BLaER1 treated with 17β-estradiol and CSF1 and Interleukin-3, amounts not matched to agents 10 nM and 100 nM (cell line): ENCODE results near the gene LRFN5.

ENCODE experiments used
- H3K27ac ChIP-seq, 11 experiments: shearing (Covaris generic); formaldehyde crosslinking; 2 replicates each; pipeline ENCODE4 v1.8.1; 2022
- H3K27me3 ChIP-seq, 11 experiments: shearing (Covaris generic); formaldehyde crosslinking; 2 replicates each; pipeline ENCODE4 v1.8.1; 2022
- H3K36me3 ChIP-seq, 11 experiments: shearing (Covaris generic); formaldehyde crosslinking; 2 replicates each; pipeline ENCODE4 v1.8.1; 2022
- H3K4me1 ChIP-seq, 10 experiments: shearing (Covaris generic); formaldehyde crosslinking; 2 replicates each; pipeline ENCODE4 v1.8.1; 2022
- H3K4me2 ChIP-seq, 11 experiments: shearing (Covaris generic); formaldehyde crosslinking; 2 replicates each; pipeline ENCODE4 v1.8.1; 2022
- H3K4me3 ChIP-seq, 10 experiments: shearing (Covaris generic); formaldehyde crosslinking; 2 replicates each; pipeline ENCODE4 v1.8.1; 2022
- H3K9ac ChIP-seq, 11 experiments: shearing (Covaris generic); formaldehyde crosslinking; 2 replicates each; pipeline ENCODE4 v1.8.1; 2022
- H3K9me3 ChIP-seq, 11 experiments: shearing (Covaris generic); formaldehyde crosslinking; replicated peaks in 1 of 11; 2 replicates each; pipeline ENCODE4 v1.8.1; 2022
- H4K20me1 ChIP-seq, 11 experiments: shearing (Covaris generic); formaldehyde crosslinking; 2 replicates each; pipeline ENCODE4 v1.8.1; 2022
- Cebpa-rat ChIP-seq, 11 experiments: shearing (Covaris generic); IDR thresholded peaks; 2 replicates each; pipeline ENCODE4 v1.8.1; 2022

The LRFN5 gene

GRCh38 chr14:41634286-41634685, 27.6 kb downstream of the LRFN5 start:
- no peak for TF ChIP-seq Cebpa-rat (IDR thresholded peaks at IDR 0.05)
- Histone ChIP-seq H3K36me3 (no peaks in the 10 kb centered on the region), H3K27me3 (no peaks in the 10 kb centered on the region), H3K27ac (no peak overlapping the region), H3K4me1 (no peaks in the 10 kb centered on the region; a peak in 1 of 20 replicates), H3K4me2 (no peak overlapping the region), H3K9me3 (no peaks in the 10 kb centered on the region), H4K20me1 (no peaks in the 10 kb centered on the region), H3K4me3 (no peak overlapping the region), H3K9ac (no peak overlapping the region)

DNA sequence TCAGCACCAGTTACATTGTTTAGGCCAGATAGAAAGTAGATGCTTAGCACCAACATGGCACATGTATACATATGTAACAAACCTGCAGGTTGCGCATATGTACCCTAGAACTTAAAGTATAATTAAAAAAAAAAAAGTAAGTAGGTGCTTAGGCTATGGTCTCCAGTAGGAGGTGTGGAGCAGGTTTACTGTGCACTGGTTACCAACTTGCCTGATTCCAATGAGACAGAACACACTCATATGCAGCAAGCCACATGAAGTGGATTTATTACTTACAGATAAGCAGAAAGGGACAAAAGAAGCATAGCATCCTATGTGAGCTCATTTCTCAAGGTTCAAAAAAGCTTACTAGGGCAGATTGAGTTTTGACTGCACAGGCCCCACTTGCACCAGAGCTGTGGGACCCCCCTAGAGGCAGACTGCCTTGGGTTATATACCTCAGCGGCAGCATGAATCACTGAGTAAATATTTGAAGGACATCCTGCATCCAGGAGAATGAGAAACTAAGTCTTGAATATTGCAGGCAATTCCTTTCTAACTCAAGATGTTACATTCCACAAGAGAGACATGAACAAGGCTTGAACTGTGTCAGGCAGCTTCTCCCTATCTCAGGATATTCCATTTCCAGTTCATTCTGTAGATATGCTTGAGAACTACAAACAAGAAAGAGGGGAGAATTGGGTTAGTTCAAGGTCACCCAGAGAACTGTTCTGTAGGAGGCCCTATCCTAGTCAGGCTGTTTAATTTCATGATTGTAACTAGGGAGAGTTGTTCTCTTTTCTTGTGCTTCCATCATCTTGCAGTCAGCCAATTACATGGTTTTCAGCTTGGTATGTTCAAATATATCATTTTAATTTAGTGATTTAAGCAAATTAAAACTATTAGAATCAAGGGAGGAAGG, 30.1 kb downstream of the LRFN5 start:
- Histone ChIP-seq H4K20me1 (no peaks in the 10 kb centered on the region), H3K4me3 (no peak overlapping the region), H3K4me1 (no peaks in the 10 kb centered on the region; a peak in 1 of 20 replicates), H3K27ac (no peak overlapping the region), H3K27me3 (no peaks in the 10 kb centered on the region), H3K4me2 (no peak overlapping the region), H3K36me3 (no peaks in the 10 kb centered on the region), H3K9ac (no peak overlapping the region), H3K9me3 (no peaks in the 10 kb centered on the region)
- TF ChIP-seq Cebpa-rat (IDR thresholded peaks at IDR 0.05): no peak

DNA sequence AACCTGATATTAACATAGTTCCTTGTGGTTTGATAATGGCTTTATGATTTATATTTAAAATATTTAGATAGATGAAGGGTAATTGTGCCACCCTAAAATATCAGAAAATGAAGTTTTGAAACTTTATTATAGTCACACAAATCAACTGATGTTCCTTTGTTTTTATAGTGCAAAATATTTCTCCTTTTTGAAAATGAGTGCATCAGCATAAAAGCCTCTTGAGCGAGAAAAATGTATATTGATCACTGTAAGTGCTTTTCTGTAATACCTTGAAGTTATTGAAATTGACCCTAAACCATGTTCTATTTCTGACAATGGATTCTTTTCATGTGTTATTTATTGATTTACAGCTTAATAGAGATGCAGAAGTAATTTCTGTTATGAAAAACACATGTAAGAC, 35.0 kb downstream of the LRFN5 start:
- no peak overlapping the region for H3K27ac ChIP-seq
- no peak for TF ChIP-seq Cebpa-rat (IDR thresholded peaks at IDR 0.05)
- H3K9me3 ChIP-seq: no peaks in the 10 kb centered on the region
- H3K4me1 ChIP-seq: no peaks in the 10 kb centered on the region
- H3K36me3 ChIP-seq: no peaks in the 10 kb centered on the region
- no peaks in the 10 kb centered on the region for H4K20me1 ChIP-seq
- no peaks in the 10 kb centered on the region for H3K27me3 ChIP-seq
- H3K4me2 ChIP-seq: no peak overlapping the region
- no peak overlapping the region for H3K9ac ChIP-seq
- no peak overlapping the region for H3K4me3 ChIP-seq

GRCh38 chr14:41642367-41642766, 35.7 kb downstream of the LRFN5 start:
- Histone ChIP-seq H3K4me1 (no peaks in the 10 kb centered on the region), H3K27me3 (no peaks in the 10 kb centered on the region), H3K36me3 (no peaks in the 10 kb centered on the region), H3K4me3 (no peak overlapping the region), H3K9ac (no peak overlapping the region), H4K20me1 (no peaks in the 10 kb centered on the region), H3K9me3 (no peaks in the 10 kb centered on the region), H3K4me2 (no peak overlapping the region), H3K27ac (no peak overlapping the region)
- no peak for TF ChIP-seq Cebpa-rat (IDR thresholded peaks at IDR 0.05)

DNA sequence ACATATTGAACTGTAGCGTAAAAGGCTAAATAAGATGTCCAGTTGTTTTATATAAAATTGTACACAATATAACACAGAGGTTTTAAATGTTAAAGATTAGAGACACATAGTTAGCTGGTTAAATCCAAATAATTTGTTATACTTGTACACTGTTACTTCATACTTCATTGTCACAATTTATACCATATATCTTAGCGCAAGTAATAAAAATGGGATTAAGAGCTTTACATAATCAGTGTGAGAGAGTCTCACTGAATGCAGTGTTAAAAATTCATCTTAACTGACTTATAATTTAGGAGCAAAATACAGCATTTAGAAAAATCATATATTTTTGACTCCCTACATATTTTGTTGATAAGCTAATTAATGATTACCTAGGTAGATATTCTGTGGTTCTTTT, 36.1 kb downstream of the LRFN5 start:
- Histone ChIP-seq H3K27ac (no peak overlapping the region), H4K20me1 (no peaks in the 10 kb centered on the region), H3K4me3 (no peak overlapping the region), H3K4me1 (no peaks in the 10 kb centered on the region), H3K36me3 (no peaks in the 10 kb centered on the region), H3K27me3 (no peaks in the 10 kb centered on the region), H3K9ac (no peak overlapping the region), H3K9me3 (no peaks in the 10 kb centered on the region), H3K4me2 (no peak overlapping the region)
- no peak for TF ChIP-seq Cebpa-rat (IDR thresholded peaks at IDR 0.05)

DNA sequence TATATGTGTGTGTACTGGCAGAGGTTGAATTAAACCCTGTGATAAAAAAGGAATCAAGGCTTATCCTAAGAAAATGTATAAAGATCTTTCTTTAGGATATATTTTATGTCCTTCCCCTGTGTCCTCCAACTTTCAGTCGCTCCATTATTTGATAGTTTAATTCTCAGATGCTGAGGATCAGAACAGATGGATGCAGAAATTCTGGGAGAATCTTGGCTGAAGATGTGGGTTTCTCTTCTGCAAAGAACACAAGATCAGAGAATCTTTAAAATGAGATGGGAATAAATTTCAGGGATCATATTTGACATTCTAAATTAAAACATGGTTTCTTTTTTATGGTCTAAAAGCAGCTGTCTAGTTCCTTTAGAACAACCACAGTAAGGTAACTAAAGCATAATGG, 37.9 kb downstream of the LRFN5 start:
- no peak overlapping the region for H3K4me2 ChIP-seq
- no peak overlapping the region for H3K27ac ChIP-seq
- H3K9ac ChIP-seq: no peak overlapping the region
- H3K4me3 ChIP-seq: no peak overlapping the region
- no peaks in the 10 kb centered on the region for H3K36me3 ChIP-seq
- no peaks in the 10 kb centered on the region for H3K4me1 ChIP-seq
- H3K9me3 ChIP-seq: no peaks in the 10 kb centered on the region
- H3K27me3 ChIP-seq: no peaks in the 10 kb centered on the region
- TF ChIP-seq Cebpa-rat (IDR thresholded peaks at IDR 0.05): no peak
- H4K20me1 ChIP-seq: no peaks in the 10 kb centered on the region

- Histone ChIP-seq H3K4me2 (no peak overlapping the region), H3K4me1 (no peaks in the 10 kb centered on the region)
Observed at GRCh38 chr14:41650802-41651201, 44.1 kb downstream of the LRFN5 start.

DNA sequence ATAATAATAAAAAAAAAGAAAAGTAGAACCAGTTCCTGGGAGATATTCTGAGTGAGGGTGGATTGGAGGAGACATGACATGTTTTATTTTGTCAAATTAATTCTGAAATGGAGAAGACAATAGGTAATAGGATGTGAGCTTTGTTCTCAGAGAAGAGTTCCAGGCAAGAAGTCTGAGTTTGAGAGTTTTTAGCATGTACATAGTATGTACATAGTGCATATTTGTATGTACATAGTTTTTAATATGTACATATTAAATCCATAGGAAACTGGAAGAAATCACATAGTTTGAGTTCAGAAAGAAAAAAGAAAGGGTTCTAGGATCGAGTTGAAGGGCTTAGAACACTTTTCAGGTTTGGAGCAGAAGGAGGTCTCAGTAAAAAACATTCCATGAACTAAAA, 47.5 kb downstream of the LRFN5 start:
- H3K4me1 ChIP-seq: no peaks in the 10 kb centered on the region
- H3K4me2 ChIP-seq: no peak overlapping the region
- TF ChIP-seq Cebpa-rat (IDR thresholded peaks at IDR 0.05): no peak
- no peak overlapping the region for H3K4me3 ChIP-seq
- H4K20me1 ChIP-seq: no peaks in the 10 kb centered on the region
- no peaks in the 10 kb centered on the region for H3K9me3 ChIP-seq
- H3K27me3 ChIP-seq: no peaks in the 10 kb centered on the region
- no peaks in the 10 kb centered on the region for H3K36me3 ChIP-seq
- no peak overlapping the region for H3K27ac ChIP-seq
- no peak overlapping the region for H3K9ac ChIP-seq

More at GRCh38 chr14:41650802-41651201, 44.1 kb downstream of the LRFN5 start:
- H4K20me1 ChIP-seq: no peaks in the 10 kb centered on the region
- no peak for TF ChIP-seq Cebpa-rat (IDR thresholded peaks at IDR 0.05)
- no peaks in the 10 kb centered on the region for H3K27me3 ChIP-seq
- H3K9me3 ChIP-seq: no peaks in the 10 kb centered on the region
- H3K36me3 ChIP-seq: no peaks in the 10 kb centered on the region
- H3K4me3 ChIP-seq: no peak overlapping the region
- no peak overlapping the region for H3K9ac ChIP-seq
- no peak overlapping the region for H3K27ac ChIP-seq

DNA sequence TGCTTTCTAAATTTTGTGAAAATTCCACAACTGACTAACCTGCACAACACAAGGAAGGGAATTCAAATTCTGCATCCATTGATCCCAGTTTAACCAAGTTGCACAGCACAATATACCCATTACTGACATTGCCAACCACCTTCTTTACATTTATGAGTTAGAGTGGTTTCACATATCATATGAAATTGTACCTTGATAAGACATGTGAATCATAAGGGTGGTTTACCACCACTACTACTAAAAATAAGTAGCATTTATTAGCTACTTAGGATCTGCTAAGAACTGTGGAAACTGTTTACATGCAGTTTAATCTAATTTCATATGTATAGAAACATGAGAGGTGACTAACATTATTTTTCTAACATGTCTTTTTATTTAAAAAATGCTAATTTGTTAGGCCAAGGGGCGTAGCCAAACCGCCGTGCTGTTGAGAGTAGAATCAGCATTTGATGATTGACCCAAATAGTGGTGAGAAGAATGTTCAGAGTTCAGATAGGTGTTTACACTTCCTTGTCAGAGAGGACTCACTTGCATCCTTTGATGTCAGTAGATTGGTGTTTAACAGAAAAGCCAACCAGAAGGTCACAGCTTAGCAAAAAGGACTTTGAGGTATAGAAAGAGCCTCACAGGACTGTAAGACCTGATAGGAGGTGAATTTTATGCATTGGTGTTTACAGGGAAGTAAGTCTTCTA, 56.2 kb downstream of the LRFN5 start:
- Histone ChIP-seq H3K4me1 (no peaks in the 10 kb centered on the region), H3K4me3 (no peak overlapping the region), H3K9me3 (no peaks in the 10 kb centered on the region), H4K20me1 (no peaks in the 10 kb centered on the region), H3K27me3 (no peaks in the 10 kb centered on the region), H3K36me3 (no peaks in the 10 kb centered on the region), H3K27ac (no peak overlapping the region), H3K4me2 (no peak overlapping the region), H3K9ac (no peak overlapping the region)
- no peak for TF ChIP-seq Cebpa-rat (IDR thresholded peaks at IDR 0.05)

GRCh38 chr14:41663473-41663850, 56.8 kb downstream of the LRFN5 start:
- Histone ChIP-seq H3K9ac (no peak overlapping the region), H3K4me3 (no peak overlapping the region), H4K20me1 (no peaks in the 10 kb centered on the region), H3K4me1 (no peaks in the 10 kb centered on the region), H3K9me3 (no peaks in the 10 kb centered on the region), H3K4me2 (no peak overlapping the region), H3K27me3 (no peaks in the 10 kb centered on the region), H3K36me3 (no peaks in the 10 kb centered on the region), H3K27ac (no peak overlapping the region)
- TF ChIP-seq Cebpa-rat (IDR thresholded peaks at IDR 0.05): no peak
